HS-27A (cell line): ENCODE data around the gene FARS2.
"Not testable (repeated sequence)": the region's sequence is repeated elsewhere in the genome, so short reads cannot be mapped to it uniquely, and the experiment has no call there.

Experiments
- DNase-seq: peaks from one replicate; pipeline ENCODE4 v3.0.0-alpha.2; 2012; ENCODE audit warnings: low read depth, missing footprints

FARS2 gene

DNA sequence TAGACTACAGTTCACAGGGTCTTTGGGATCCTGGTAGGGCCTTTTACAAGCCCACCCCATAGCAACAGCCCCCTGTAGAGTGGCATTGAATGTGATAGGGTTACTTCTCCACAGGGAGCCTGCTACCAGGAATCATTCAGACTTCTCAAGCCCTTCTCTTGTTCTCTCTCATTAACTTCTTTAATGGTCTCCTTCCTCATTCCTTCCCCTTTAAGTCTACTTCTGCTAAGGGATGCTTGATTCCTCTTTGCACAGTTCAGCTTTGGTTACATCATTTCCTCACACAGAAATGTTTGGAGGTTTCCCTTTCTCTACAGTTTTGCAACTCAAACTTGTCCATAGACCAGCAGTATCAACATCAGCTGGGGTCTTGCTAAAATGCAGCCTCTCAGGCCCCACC lies 437.8 kb downstream of the FARS2 start:
- not testable (repeated sequence) for DNase-seq

DNA sequence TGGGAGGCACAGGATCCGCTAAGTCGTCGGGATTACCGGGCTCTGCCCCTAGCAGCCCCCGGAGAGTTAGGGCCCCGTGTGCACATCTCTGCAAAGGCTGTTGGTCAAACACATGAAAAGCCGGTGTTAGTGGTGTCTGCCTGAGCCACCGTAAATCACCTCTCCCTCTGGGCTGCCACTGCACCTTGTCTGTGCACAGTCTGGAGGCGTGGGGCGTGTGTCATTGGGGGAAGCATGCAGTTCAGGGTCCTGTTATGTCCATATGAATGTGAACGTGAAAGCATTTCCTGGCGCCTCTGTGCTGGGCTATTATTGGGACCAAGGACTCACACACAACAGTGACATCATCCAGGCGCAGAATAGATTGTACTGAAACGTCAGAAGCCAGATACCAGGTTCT lies 439.9 kb downstream of the FARS2 start:
- DNase-seq, result no peak

DNA sequence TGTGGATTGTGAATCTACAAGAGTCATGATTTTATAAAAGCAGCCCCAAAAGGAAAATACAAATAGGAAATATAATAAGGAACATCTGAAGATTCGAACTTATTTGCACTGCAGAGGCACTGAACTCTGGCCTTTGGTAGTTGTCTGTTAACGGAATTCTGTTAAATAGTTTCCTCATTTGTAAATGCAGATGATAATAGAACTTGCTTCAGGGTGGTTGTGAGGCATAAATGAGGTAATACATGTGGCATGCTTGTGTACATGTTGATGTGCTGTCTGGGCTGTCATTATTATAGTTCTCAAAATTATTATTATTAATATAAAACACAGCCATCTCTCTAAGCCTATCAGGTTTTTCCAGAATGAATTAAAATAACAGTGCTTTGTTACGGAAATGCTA lies 443.4 kb downstream of the FARS2 start:
- no peak for DNase-seq

- no peak for DNase-seq
These were observed 443.9 kb downstream of the FARS2 start for GRCh38 chr6:5705252-5705651.

GRCh38 chr6:5706124-5707033 lies 445.1 kb downstream of the FARS2 start:
- DNase-seq, result no peak

DNA sequence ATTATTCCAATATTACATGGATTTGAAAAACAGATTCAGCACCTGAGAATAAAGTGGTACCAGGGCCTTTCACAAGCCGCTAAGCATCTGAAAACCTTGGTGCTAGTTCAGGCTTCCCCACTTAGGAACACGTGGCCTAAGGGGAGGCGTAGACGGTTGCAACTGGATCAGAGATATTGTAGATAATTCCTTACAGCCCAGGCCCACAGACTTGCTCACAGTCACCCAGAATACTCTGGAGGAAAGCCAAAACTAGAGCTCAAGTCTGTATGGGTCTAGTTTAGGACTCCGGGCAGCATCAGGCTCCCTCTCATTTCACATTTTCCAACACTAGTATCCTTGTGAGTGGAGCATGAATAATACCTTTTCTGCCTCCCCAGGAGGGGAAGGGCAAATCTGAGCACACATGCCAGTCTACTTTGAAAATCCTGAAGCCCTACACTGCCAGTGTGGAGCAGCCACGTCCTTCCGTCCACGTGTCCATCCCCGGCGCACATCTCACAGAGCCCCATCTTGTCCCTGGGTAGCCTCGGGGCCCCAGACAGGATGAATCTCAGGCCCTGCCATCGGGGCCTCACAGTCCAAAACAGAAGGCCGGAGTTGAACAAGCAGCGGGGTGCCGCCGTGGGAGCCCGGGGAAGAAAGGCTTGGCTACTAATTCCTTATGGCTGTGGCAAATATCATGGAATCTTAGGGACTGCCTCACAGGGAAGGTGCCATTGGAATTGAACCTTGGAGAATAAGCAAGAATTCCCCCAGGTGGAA lies 446.1 kb downstream of the FARS2 start:
- no peak for DNase-seq

GRCh38 chr6:5710516-5710915 lies 449.2 kb downstream of the FARS2 start:
- no peak for DNase-seq

GRCh38 chr6:5710936-5711335 lies 449.6 kb downstream of the FARS2 start:
- no peak for DNase-seq

- DNase-seq, result no peak
These were observed 451.3 kb downstream of the FARS2 start for GRCh38 chr6:5712349-5713215.

DNA sequence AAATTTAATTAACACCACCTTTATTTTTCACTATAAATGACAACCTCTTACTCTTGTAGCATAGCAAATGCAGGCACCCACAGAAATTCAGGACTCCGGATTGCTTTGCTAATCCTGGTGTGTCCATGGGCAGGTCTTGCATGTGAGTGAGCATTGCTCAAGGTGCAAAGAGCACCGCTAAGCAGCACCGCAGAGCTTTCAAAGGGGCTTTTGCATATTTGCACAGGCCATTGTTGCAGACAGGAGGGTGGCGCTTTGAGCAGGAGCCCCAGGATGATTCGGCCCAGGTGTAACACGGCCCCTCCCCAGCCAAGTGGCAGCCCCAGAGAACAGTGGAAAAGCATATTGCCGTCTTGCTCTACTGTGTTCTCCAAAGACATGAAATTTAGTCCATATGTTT lies 452.2 kb downstream of the FARS2 start:
- no peak for DNase-seq

- DNase-seq, result no peak
These were observed 457.1 kb downstream of the FARS2 start for GRCh38 chr6:5718231-5718947.

- DNase-seq, result no peak
These were observed 462.8 kb downstream of the FARS2 start for GRCh38 chr6:5723841-5724691.

DNA sequence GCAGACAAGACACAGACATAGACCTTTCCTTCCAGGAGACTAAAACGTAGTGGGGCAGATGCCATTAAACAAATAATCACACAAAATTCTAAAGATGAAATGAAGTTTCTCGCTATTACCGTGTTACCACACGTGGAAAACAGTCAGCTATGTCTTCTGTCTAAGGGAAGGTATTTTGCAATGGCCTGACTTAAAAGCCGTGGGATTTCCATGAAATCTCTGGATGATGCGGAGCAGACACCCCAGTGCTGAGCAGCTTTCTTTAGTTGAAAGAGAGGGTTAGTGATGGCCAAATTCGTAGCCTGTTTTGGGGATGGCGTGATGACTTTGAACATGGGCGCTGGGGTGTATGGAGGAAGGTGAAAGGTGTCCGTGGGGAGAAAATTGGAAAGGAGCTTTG lies 463.6 kb downstream of the FARS2 start:
- no peak for DNase-seq

DNA sequence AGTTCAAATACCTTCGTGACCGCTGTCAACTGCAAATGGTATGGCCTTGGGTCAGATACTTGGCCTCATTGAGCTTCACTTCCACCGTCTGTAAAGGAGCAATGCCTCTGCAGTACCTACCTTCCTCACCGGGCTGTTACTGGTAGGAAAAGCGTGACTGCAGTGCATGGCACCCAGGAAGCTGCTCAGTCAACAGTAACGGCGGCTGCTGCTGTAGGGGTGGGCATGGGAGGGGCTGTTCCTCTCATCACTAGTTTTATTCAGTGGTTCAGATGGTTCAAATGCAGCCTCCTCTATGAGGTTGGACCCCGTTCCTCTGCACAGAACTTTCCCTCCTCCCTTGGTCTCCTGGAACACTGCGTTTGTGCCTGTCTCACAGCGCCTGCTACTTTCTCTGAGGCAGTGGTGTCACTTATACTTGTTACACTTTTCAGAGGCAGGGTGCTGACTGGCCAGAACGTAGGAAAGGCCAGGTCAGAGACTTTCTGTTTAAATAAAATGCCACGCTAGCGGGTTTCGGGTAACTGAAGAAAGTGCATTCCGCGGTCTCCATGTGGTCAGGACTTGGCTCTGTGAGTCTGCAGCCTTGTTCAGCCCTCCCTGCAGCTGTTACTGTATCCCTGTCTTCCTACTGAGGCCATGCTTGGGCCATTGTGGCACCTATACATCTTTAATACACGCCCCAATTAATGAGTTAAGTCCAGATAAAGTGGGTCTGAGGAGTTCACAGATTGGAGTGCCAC lies 465.8 kb downstream of the FARS2 start:
- DNase-seq, result no peak

DNA sequence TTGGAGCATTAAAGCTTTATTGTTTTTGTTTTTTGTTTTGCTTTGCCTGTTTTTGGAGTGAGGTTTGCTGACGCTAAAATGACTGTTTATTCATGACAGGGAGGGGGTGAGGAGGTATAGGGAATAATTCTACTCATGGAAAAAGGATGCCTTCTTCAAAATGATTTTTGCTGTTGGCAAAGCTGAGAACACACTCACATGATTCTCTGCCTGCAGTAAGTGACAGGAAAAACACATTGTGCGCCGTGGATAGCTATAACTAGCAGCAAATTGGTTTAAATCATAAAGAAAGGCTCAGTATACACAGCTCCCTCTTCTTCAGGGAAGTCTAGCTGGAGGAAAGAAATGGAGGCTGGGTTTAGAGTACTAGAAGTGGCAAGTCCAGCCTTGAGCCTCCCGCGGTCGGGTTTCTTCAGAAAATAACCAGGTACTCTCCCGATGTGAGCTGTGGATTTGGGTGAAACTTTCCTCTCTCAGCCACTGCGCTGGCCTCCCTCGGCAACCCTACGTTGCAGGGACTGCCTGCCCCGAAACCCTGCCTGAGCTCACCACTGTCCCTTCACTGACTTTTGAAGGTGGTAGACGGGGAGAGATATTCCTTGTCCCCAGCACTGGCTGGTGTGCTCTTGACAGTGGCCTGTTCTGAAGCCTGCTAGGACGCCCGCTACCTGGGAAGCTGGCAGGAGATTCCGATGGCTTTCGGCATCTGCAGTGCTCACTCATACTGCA lies 467.2 kb downstream of the FARS2 start:
- DNase-seq, result no peak

DNA sequence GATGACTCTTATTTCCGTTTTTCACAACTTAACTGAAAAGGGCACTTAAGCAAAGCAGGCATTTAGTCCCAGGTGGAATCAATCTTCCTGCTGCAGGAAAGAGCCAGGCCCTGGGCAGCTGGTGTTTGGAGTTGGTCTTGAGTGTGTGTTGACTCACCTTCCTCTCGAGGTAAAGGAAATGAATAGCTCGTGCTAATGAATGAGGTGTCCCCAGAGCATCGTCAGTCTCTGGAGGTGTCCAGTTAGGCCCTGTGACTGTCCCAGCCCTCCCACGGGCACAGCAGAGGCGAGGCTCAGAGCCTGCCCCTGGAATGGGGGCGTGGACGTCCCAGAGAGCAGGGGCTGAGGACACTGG lies 467.7 kb downstream of the FARS2 start:
- no peak for DNase-seq

- no peak for DNase-seq
These were observed 468.7 kb downstream of the FARS2 start for GRCh38 chr6:5729813-5730517.

GRCh38 chr6:5730585-5731263 lies 469.4 kb downstream of the FARS2 start:
- no peak for DNase-seq
